Esophagus muscularis mucosa (tissue), 4 donors: ENCODE measurements around the gene SPSB3. TPM values are rescaled to one million over a fixed set of nuclear protein-coding genes. Genes with fewer than 3 reads are reported as not detected.

Experiments
- DNase-seq: peaks from one replicate; pipeline ENCODE4 v3.0.0-alpha.2; 2017; ENCODE audit errors: extremely low spot score
- H3K27ac ChIP-seq, 4 donors: fragments of 200-600 bp; sonication (generic); replicated peaks in 1 of 4; 1 replicate in 3 of 4; 2 replicates in 1 of 4; pipeline ENCODE4 v1.5.1; 2016 to 2019; ENCODE audit warnings: mild to moderate bottlenecking in 1 of 4
- H3K27me3 ChIP-seq, 4 donors: fragments of 200-600 bp; sonication (generic); one replicate each; pipeline versions ENCODE4 v1.5.1 to v1.6.0; 2016 to 2019
- H3K36me3 ChIP-seq, 4 donors: fragments of 200-600 bp; sonication (generic); one replicate each; pipeline ENCODE4 v1.5.1; 2016 to 2019
- H3K4me1 ChIP-seq, 4 donors: fragments of 200-600 bp; sonication (generic); one replicate each; pipeline ENCODE4 v1.5.1; 2016 to 2019
- H3K4me3 ChIP-seq, 4 donors: fragments of 200-600 bp; sonication (generic); 1 replicate in 2 of 4; 2 replicates in 2 of 4; pipeline ENCODE4 v1.5.1; 2016 to 2019; ENCODE audit warnings: mild to moderate bottlenecking in 4 of 4, moderate library complexity in 1 of 4
- H3K9me3 ChIP-seq, 4 donors: fragments of 200-600 bp; sonication (generic); 1 replicate in 3 of 4; 2 replicates in 1 of 4; pipeline ENCODE4 v1.5.1; 2016 to 2019
- EP300 ChIP-seq: sonication (generic); formaldehyde crosslinking; IDR thresholded peaks from one replicate; pipeline ENCODE4 v1.6.1; 2017; ENCODE audit warnings: antibody characterized with exemption
- POLR2A ChIP-seq: fragments of 450-650 bp; IDR thresholded peaks from one replicate; pipeline ENCODE4 v1.6.1; 2017; ENCODE audit warnings: antibody characterized with exemption, moderate library complexity, mild to moderate bottlenecking, low read depth
- POLR2AphosphoS5 ChIP-seq, 2 donors: sonication (generic); formaldehyde crosslinking; IDR thresholded peaks; one replicate each; pipeline ENCODE4 v1.6.1; 2017; ENCODE audit warnings: antibody characterized with exemption in 2 of 2
- WGBS: methylation state at CpG from one replicate; pipeline ENCODE4 v1.1.5; 2018; 5-methylcytosine and 5-hydroxymethylcytosine counted together
- intact Hi-C: fragments of 100-400 bp; cut with DNase I; formaldehyde crosslinking; loops from one replicate; pipeline ENCODE4 v1.15.1; 2023
- total RNA-seq, 4 donors: library from RNA; depleted of rRNA; stranded (reverse); fragments of >200 nt; gene quantifications; one replicate each; pipeline versions ENCODE4 v1.1.0 to v1.2.1, GENCODE V29; 2016
- TF ChIP-seq, protein P1 (sequence below), 3 experiments: fragments of 200-600 bp in 2 of 3; fragments of 450-650 bp in 1 of 3; sonication (generic) in 2 of 3; IDR thresholded peaks; one replicate each; pipeline ENCODE4 v1.5.1; 2017 to 2019; ENCODE audit warnings: antibody characterized with exemption in 3 of 3, mild to moderate bottlenecking in 2 of 3, moderate library complexity in 1 of 3

Gene SPSB3
- total RNA-seq, 4 donors from 2014 or later = 69.1 to 101 (median 78.6) TPM

DNA sequence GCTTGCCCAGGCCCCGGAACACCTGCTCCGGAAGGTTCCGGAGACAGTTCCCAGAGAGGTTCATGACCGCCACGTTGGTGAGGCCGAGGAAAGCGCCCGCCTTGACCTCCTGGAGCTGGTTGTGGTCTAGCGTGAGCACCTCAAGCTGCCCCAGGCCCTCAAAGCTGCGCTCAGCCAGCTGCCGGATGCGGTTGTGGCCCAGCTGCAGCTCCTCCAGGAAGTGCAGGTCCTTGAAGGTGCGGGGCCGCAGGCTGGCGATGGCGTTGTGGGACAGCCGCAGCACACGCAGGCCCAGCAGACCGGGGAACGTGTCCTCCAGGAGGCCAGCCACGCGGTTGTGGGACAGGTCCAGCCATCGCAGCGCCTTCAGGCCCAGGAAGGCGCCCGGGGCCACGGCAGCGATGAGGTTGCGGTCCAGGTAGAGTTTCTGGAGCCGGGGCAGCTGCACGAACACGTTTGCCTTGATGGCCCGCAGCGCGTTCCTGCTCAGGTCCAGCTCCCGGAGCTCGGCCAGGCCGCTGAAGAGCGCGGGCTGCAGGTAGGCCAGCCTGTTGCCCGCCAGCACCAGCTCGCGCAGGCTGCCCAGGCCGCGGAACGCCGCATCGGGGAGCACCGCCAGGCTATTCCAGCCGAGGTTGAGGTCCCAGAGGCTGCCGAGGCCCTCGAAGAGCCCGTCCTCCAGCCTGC lies 9.0 kb upstream of the SPSB3 start:
- 91% methylated on average over 36 of the region's 53 CpGs for WGBS
- Histone ChIP-seq H3K4me3 (no peak overlapping the region), H3K9me3 (no peaks in the 10 kb centered on the region), H3K27ac (no peak overlapping the region), H3K4me1 (peaks cover 0 to 9% (median 2%) of the 10 kb centered on the region in 4 donors), H3K36me3 (peaks cover 15 to 61% (median 58%) of the 10 kb centered on the region in 4 donors), H3K27me3 (no peaks in the 10 kb centered on the region)
- TF ChIP-seq EP300 (no peak), POLR2A (no peak), POLR2AphosphoS5 (IDR thresholded peaks at IDR 0.05) (no peak)
- TF ChIP-seq, protein P1, sequence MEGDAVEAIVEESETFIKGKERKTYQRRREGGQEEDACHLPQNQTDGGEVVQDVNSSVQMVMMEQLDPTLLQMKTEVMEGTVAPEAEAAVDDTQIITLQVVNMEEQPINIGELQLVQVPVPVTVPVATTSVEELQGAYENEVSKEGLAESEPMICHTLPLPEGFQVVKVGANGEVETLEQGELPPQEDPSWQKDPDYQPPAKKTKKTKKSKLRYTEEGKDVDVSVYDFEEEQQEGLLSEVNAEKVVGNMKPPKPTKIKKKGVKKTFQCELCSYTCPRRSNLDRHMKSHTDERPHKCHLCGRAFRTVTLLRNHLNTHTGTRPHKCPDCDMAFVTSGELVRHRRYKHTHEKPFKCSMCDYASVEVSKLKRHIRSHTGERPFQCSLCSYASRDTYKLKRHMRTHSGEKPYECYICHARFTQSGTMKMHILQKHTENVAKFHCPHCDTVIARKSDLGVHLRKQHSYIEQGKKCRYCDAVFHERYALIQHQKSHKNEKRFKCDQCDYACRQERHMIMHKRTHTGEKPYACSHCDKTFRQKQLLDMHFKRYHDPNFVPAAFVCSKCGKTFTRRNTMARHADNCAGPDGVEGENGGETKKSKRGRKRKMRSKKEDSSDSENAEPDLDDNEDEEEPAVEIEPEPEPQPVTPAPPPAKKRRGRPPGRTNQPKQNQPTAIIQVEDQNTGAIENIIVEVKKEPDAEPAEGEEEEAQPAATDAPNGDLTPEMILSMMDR (IDR thresholded peaks at IDR 0.05) = no peak
- no peak for DNase-seq
- intact Hi-C loops = no loop called here

DNA sequence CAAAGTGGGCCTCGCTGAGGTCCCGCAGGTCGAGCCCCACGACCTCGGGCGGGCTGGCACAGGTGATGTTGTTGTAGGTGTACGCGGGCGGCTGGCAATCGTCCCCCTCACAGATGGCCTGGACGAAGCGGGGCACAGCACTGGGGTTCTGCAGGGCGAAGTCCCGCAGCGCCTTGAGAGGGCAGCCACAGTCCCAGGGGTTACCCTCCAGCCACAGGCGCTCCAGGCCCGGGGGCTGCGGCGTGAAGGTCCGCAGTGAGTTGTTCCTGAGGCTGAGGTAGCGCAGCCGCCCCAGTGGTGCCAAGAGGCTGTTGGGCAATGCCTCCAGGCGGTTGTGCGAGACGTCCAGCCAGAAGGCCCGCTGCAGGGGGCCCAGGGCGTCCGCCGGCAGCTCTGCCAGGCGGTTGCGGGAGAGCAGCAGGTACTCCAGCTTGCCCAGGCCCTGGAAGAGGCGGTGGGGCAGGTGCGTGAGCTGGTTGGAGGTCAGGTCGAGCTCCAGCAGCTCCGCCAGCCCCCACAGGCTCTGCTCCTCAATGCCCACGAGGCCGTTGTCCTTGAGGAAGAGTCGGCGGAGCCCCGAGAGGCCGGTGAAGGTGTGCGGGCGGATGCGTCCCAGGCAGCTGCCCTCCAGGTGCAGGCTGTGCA lies 8.4 kb upstream of the SPSB3 start:
- intact Hi-C loops = no loop called here
- Histone ChIP-seq H3K36me3 (peaks cover 15 to 68% (median 63%) of the 10 kb centered on the region in 4 donors), H3K4me1 (peaks cover 0 to 16% (median 4%) of the 10 kb centered on the region in 4 donors), H3K27ac (no peak overlapping the region), H3K27me3 (no peaks in the 10 kb centered on the region), H3K9me3 (no peaks in the 10 kb centered on the region), H3K4me3 (no peak overlapping the region)
- no peak for TF ChIP-seq POLR2AphosphoS5 (IDR thresholded peaks at IDR 0.05)
- no peak for TF ChIP-seq POLR2A
- TF ChIP-seq, protein P1 (IDR thresholded peaks at IDR 0.05) = no peak
- TF ChIP-seq EP300 = no peak
- 90% methylated on average over 20 of the region's 44 CpGs for WGBS
- no peak for DNase-seq

DNA sequence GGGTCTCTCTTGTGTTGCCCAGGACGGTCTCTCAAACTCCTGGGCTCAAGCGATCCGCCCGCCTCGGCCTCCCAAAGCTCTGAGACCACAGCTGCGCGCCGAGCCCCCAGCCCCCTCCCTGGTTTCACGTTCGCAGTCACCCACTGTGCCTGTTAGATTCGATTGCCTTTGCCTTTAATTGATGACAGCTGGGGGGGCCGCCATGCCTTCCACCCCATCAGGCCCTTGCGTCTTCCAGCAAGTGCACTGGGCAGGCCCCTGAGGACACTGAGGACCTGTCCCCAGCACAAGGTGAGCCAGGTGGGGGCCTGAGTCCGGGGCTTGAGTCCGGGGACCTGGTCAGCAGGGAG lies 7.9 kb upstream of the SPSB3 start:
- intact Hi-C loops = no loop called here
- TF ChIP-seq POLR2AphosphoS5 (IDR thresholded peaks at IDR 0.05) (no peak), POLR2A (no peak), EP300 (no peak)
- TF ChIP-seq, protein P1 (IDR thresholded peaks at IDR 0.05) = no peak
- no peak for DNase-seq
- Histone ChIP-seq H3K36me3 (peaks cover 15 to 73% (median 68%) of the 10 kb centered on the region in 4 donors), H3K4me3 (no peak overlapping the region), H3K27ac (no peak overlapping the region), H3K4me1 (peaks cover 0 to 21% (median 8%) of the 10 kb centered on the region in 4 donors), H3K9me3 (no peaks in the 10 kb centered on the region), H3K27me3 (no peaks in the 10 kb centered on the region)
- 97% methylated on average over 12 of the region's 15 CpGs for WGBS

DNA sequence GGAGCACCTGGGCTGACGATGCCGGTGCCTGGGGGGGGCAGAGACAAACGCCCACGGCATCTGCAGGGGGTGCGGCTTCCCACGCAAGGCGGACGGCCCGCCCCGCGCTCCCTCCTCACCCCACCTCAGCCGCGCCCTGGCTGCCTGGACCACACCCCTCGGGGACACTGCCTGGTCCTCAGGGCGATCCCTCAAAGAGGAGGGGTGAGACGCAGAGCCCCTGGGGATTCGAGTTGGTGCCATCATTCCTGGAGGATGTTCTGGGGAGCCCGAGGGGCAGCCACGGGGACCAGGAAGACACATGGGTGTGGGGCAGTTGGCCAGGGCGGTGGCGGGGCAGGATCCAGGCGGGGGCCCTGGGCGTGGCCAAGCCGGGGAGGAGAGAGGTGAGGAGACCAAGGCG lies 7.3 kb upstream of the SPSB3 start:
- H3K9me3 ChIP-seq = no peaks in the 10 kb centered on the region
- H3K4me3 ChIP-seq = no peak overlapping the region
- H3K36me3 ChIP-seq = peaks cover 15 to 76% (median 71%) of the 10 kb centered on the region in 4 donors
- no peaks in the 10 kb centered on the region for H3K27me3 ChIP-seq
- H3K27ac ChIP-seq = no peak overlapping the region
- TF ChIP-seq POLR2AphosphoS5 (IDR thresholded peaks at IDR 0.05) (no peak), POLR2A (no peak), EP300 (no peak)
- TF ChIP-seq, protein P1 (IDR thresholded peaks at IDR 0.05) = no peak
- H3K4me1 ChIP-seq = peaks cover 0 to 27% (median 13%) of the 10 kb centered on the region in 4 donors
- 89% methylated on average over 19 of the region's 25 CpGs for whole genome bisulfite sequencing
- intact Hi-C loops = loop anchor here (5.0 kb wide), 1 partner anchor 33 kb away; no protein-coding TSS in a partner anchor
- no peak for DNase-seq
